Measurements from ENCODE around the gene TNK1.

TNK1 gene

GRCh38 chr17:7392696-7393612, 12.1 kb downstream of the TNK1 start:
- DNase-seq: no peak

- peak; percentile 16 for DNase-seq
Measured at GRCh38 chr17:7393613-7394451, 12.9 kb downstream of the TNK1 start.

GRCh38 chr17:7394452-7395191, 13.7 kb downstream of the TNK1 start, which contains the start of gene PLSCR3:
TSS of gene PLSCR3 (minus strand) at chr17:7394525. CDS start at chr17:7394110, 415 bp downstream.
- peak; percentile 84 for DNase-seq

GRCh38 chr17:7396147-7396546, 15.3 kb downstream of the TNK1 start:
- no peak for DNase-seq

- no peak for DNase-seq
Measured at GRCh38 chr17:7398612-7399011, 17.7 kb downstream of the TNK1 start.

- peak; percentile 9 for DNase-seq
Measured at GRCh38 chr17:7403043-7403726, 22.3 kb downstream of the TNK1 start.

- no peak for DNase-seq
Measured at GRCh38 chr17:7403727-7403976, 22.8 kb downstream of the TNK1 start.

GRCh38 chr17:7403977-7404736, 23.3 kb downstream of the TNK1 start, which contains the start of gene TMEM256:
TSS of gene TMEM256 (minus strand) at chr17:7404097. CDS start at chr17:7404084, 13 bp downstream.
- peak; percentile 99 for DNase-seq

- DNase-seq: peak; percentile 13
Measured at GRCh38 chr17:7404737-7405349, 24.0 kb downstream of the TNK1 start.

- no peak for DNase-seq
Measured at GRCh38 chr17:7405350-7406234, 24.7 kb downstream of the TNK1 start.

GRCh38 chr17:7406235-7406825, 25.4 kb downstream of the TNK1 start:
- DNase-seq: no peak

GRCh38 chr17:7407082-7407481, 26.2 kb downstream of the TNK1 start:
- no peak for DNase-seq

GRCh38 chr17:7407485-7408251, 26.8 kb downstream of the TNK1 start, which contains the start of gene NLGN2:
TSS of gene NLGN2 (plus strand) at chr17:7407845. CDS start at chr17:7408256, 411 bp downstream.
- no peak for DNase-seq

- DNase-seq: no peak
Measured at GRCh38 chr17:7408252-7408727, 27.4 kb downstream of the TNK1 start.

GRCh38 chr17:7408863-7409262, 28.0 kb downstream of the TNK1 start:
- DNase-seq: no peak

GRCh38 chr17:7409716-7410115, 28.8 kb downstream of the TNK1 start:
- DNase-seq: no peak

GRCh38 chr17:7410634-7411426, 29.9 kb downstream of the TNK1 start:
- no peak for DNase-seq

- no peak for DNase-seq
Measured at GRCh38 chr17:7411427-7411750, 30.5 kb downstream of the TNK1 start.

All from suppressor macrophage treated with lipopolysaccharide for 4 hours (primary cell).